ENCODE results near the gene OCIAD2.

OCIAD2 gene

GRCh38 chr4:48909697-48910096 lies 3.1 kb upstream of the OCIAD2 start:
- TF ChIP-seq Cebpa-rat (IDR thresholded peaks at IDR 0.05) = no peak
- H3K4me3 ChIP-seq = no peak overlapping the region
- no peaks in the 10 kb centered on the region for H3K36me3 ChIP-seq
- H3K4me2 ChIP-seq = no peak overlapping the region
- no peaks in the 10 kb centered on the region for H4K20me1 ChIP-seq
- H3K4me1 ChIP-seq = peaks cover 18% of the 10 kb centered on the region
- H3K9ac ChIP-seq = no peak overlapping the region
- H3K27ac ChIP-seq = no peak overlapping the region
- H3K27me3 ChIP-seq = peaks cover 6% of the 10 kb centered on the region; the same call in 1 of the 2 replicates
- H3K9me3 ChIP-seq = no peaks in the 10 kb centered on the region

- no peak for TF ChIP-seq Cebpa-rat (IDR thresholded peaks at IDR 0.05)
- H3K27ac ChIP-seq = no peak overlapping the region
- H3K9ac ChIP-seq = no peak overlapping the region
These were observed 2.1 kb upstream of the OCIAD2 start for GRCh38 chr4:48908687-48909086.

GRCh38 chr4:48907706-48908477 lies 1.3 kb upstream of the OCIAD2 start:
- H3K4me2 ChIP-seq = no peak overlapping the region
- no peak overlapping the region for H3K9ac ChIP-seq
- no peaks in the 10 kb centered on the region for H4K20me1 ChIP-seq
- no peak for TF ChIP-seq Cebpa-rat (IDR thresholded peaks at IDR 0.05)
- H3K4me3 ChIP-seq = no peak overlapping the region
- H3K27me3 ChIP-seq = peaks cover 6% of the 10 kb centered on the region; the same call in 1 of the 2 replicates
- H3K27ac ChIP-seq = no peak overlapping the region
- peaks cover under 1% of the 10 kb centered on the region; the same call in 1 of the 2 replicates for H3K36me3 ChIP-seq
- no peaks in the 10 kb centered on the region for H3K9me3 ChIP-seq
- H3K4me1 ChIP-seq = peaks cover 18% of the 10 kb centered on the region

More at GRCh38 chr4:48908687-48909086, 2.1 kb upstream of the OCIAD2 start:
- Histone ChIP-seq H3K4me2 (no peak overlapping the region), H3K4me1 (peaks cover 18% of the 10 kb centered on the region), H3K36me3 (no peaks in the 10 kb centered on the region), H3K4me3 (no peak overlapping the region), H4K20me1 (no peaks in the 10 kb centered on the region), H3K27me3 (peaks cover 6% of the 10 kb centered on the region; the same call in 1 of the 2 replicates), H3K9me3 (no peaks in the 10 kb centered on the region)

GRCh38 chr4:48905363-48906015 lies 1.1 kb downstream of the OCIAD2 start:
- peaks cover 15% of the 10 kb centered on the region for H3K36me3 ChIP-seq
- no peak for TF ChIP-seq Cebpa-rat (IDR thresholded peaks at IDR 0.05)
- peak overlapping the region; percentile 87 for H3K4me2 ChIP-seq
- H4K20me1 ChIP-seq = no peaks in the 10 kb centered on the region
- H3K9ac ChIP-seq = peak overlapping the region; percentile 81; the same call in 1 of the 2 replicates
- H3K27ac ChIP-seq = no peak overlapping the region
- no peaks in the 10 kb centered on the region for H3K9me3 ChIP-seq
- H3K4me1 ChIP-seq = peaks cover 18% of the 10 kb centered on the region
- peaks cover 6% of the 10 kb centered on the region; the same call in 1 of the 2 replicates for H3K27me3 ChIP-seq
- peak overlapping the region; percentile 81 for H3K4me3 ChIP-seq

- no peak overlapping the region for H3K4me3 ChIP-seq
- H3K4me1 ChIP-seq = peaks cover 18% of the 10 kb centered on the region
- no peak overlapping the region for H3K27ac ChIP-seq
These were observed 1.9 kb downstream of the OCIAD2 start for GRCh38 chr4:48904541-48905142.

GRCh38 chr4:48904101-48904500 lies 2.5 kb downstream of the OCIAD2 start:
- Histone ChIP-seq H3K27ac (no peak overlapping the region), H3K9me3 (no peaks in the 10 kb centered on the region), H3K27me3 (peaks cover 6% of the 10 kb centered on the region; the same call in 1 of the 2 replicates), H3K36me3 (peaks cover 15% of the 10 kb centered on the region), H3K9ac (no peak overlapping the region), H3K4me2 (no peak overlapping the region), H4K20me1 (no peaks in the 10 kb centered on the region), H3K4me1 (peaks cover 22% of the 10 kb centered on the region), H3K4me3 (no peak overlapping the region)
- no peak for TF ChIP-seq Cebpa-rat (IDR thresholded peaks at IDR 0.05)

More at GRCh38 chr4:48904541-48905142, 1.9 kb downstream of the OCIAD2 start:
- TF ChIP-seq Cebpa-rat (IDR thresholded peaks at IDR 0.05) = no peak
- no peak overlapping the region for H3K9ac ChIP-seq
- H3K27me3 ChIP-seq = peaks cover 6% of the 10 kb centered on the region; the same call in 1 of the 2 replicates
- no peaks in the 10 kb centered on the region for H3K9me3 ChIP-seq
- no peaks in the 10 kb centered on the region for H4K20me1 ChIP-seq
- H3K36me3 ChIP-seq = peaks cover 15% of the 10 kb centered on the region
- H3K4me2 ChIP-seq = no peak overlapping the region

GRCh38 chr4:48902266-48902665 lies 4.3 kb downstream of the OCIAD2 start:
- Histone ChIP-seq H3K9me3 (no peaks in the 10 kb centered on the region), H3K36me3 (peaks cover 18% of the 10 kb centered on the region), H3K27me3 (peaks cover 6% of the 10 kb centered on the region; the same call in 1 of the 2 replicates), H3K4me3 (no peak overlapping the region), H3K4me2 (no peak overlapping the region), H3K9ac (no peak overlapping the region), H4K20me1 (no peaks in the 10 kb centered on the region), H3K4me1 (peaks cover 22% of the 10 kb centered on the region), H3K27ac (no peak overlapping the region)
- TF ChIP-seq Cebpa-rat (IDR thresholded peaks at IDR 0.05) = no peak

- Histone ChIP-seq H3K4me3 (no peak overlapping the region), H3K27ac (no peak overlapping the region), H4K20me1 (no peaks in the 10 kb centered on the region), H3K4me1 (peaks cover 14% of the 10 kb centered on the region), H3K36me3 (peaks cover 29% of the 10 kb centered on the region), H3K27me3 (peaks cover 6% of the 10 kb centered on the region; the same call in 1 of the 2 replicates), H3K9me3 (no peaks in the 10 kb centered on the region), H3K4me2 (no peak overlapping the region), H3K9ac (no peak overlapping the region)
- TF ChIP-seq Cebpa-rat (IDR thresholded peaks at IDR 0.05) = no peak
These were observed 5.4 kb downstream of the OCIAD2 start for GRCh38 chr4:48901196-48901595.

- 0 out of 2 replicates have a peak, but pooled peaks cover 4% of the 10 kb centered on the region for H3K4me1 ChIP-seq
- TF ChIP-seq Cebpa-rat (IDR thresholded peaks at IDR 0.05) = no peak
- H3K4me3 ChIP-seq = no peak overlapping the region
- no peaks in the 10 kb centered on the region for H3K9me3 ChIP-seq
- no peak overlapping the region for H3K4me2 ChIP-seq
- no peaks in the 10 kb centered on the region for H3K27me3 ChIP-seq
- H3K27ac ChIP-seq = no peak overlapping the region
- no peaks in the 10 kb centered on the region for H4K20me1 ChIP-seq
- H3K9ac ChIP-seq = no peak overlapping the region
- H3K36me3 ChIP-seq = peaks cover 30% of the 10 kb centered on the region
These were observed 6.6 kb downstream of the OCIAD2 start for GRCh38 chr4:48899950-48900349.

All from BLaER1 (cell line).